GM12865 (cell line): Measurements from ENCODE around the gene SIVA1.

Source experiments
- DNase-seq: peaks from one replicate; pipeline ENCODE4 v3.0.0; 2010; ENCODE audit warnings: low read depth
- H3K4me3 ChIP-seq: 2 replicates; pipeline ENCODE4 v1.5.1; 2011; ENCODE audit warnings: mild to moderate bottlenecking, low read depth, low read length, control low read depth
- TF ChIP-seq, protein P1 (sequence below): IDR thresholded peaks from 2 replicates; pipeline ENCODE4 v1.5.1; 2011; ENCODE audit warnings: low read length, control low read depth, low read depth, inconsistent platforms; ENCODE audit not compliant: insufficient read depth; ENCODE audit errors: missing control alignments

Gene SIVA1

DNA sequence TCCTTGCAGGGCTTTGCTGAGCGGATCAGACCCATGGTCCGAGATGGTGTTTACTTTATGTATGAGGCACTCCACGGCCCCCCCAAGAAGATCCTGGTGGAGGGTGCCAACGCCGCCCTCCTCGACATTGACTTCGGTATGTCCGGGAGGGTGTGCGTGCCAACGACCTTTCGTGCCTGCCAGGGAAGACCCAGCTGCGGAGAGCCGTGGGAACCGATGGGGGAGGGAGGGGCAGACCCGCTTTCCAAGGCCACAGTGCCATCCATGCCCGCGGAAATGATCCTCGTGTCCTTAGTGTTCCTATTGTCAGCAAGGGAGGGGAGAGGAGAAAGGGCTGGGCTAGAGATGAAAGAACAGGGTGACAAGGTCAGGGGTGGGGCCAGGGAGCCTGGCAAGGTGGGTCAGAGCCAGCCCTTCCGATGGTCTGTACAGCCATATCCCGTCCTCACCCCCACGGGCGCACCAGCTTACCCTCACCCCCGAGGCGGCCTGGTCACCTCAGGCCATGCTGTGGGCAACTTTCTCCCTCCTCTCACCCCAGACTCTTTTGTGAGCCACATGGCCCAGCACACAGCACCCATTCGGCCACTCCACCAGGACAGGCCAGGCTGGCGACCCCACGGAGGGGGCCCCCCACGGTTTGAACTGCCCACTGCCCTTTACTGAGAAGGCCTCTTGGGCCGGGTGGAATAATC lies 11.7 kb upstream of the SIVA1 start:
- DNase-seq = no peak
- TF ChIP-seq, protein P1, sequence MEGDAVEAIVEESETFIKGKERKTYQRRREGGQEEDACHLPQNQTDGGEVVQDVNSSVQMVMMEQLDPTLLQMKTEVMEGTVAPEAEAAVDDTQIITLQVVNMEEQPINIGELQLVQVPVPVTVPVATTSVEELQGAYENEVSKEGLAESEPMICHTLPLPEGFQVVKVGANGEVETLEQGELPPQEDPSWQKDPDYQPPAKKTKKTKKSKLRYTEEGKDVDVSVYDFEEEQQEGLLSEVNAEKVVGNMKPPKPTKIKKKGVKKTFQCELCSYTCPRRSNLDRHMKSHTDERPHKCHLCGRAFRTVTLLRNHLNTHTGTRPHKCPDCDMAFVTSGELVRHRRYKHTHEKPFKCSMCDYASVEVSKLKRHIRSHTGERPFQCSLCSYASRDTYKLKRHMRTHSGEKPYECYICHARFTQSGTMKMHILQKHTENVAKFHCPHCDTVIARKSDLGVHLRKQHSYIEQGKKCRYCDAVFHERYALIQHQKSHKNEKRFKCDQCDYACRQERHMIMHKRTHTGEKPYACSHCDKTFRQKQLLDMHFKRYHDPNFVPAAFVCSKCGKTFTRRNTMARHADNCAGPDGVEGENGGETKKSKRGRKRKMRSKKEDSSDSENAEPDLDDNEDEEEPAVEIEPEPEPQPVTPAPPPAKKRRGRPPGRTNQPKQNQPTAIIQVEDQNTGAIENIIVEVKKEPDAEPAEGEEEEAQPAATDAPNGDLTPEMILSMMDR = no peak
- no peak overlapping the region for H3K4me3 ChIP-seq

GRCh38 chr14:104741803-104742251 lies 11.1 kb upstream of the SIVA1 start:
- H3K4me3 ChIP-seq = no peak overlapping the region
- TF ChIP-seq, protein P1 = no peak
- no peak for DNase-seq

DNA sequence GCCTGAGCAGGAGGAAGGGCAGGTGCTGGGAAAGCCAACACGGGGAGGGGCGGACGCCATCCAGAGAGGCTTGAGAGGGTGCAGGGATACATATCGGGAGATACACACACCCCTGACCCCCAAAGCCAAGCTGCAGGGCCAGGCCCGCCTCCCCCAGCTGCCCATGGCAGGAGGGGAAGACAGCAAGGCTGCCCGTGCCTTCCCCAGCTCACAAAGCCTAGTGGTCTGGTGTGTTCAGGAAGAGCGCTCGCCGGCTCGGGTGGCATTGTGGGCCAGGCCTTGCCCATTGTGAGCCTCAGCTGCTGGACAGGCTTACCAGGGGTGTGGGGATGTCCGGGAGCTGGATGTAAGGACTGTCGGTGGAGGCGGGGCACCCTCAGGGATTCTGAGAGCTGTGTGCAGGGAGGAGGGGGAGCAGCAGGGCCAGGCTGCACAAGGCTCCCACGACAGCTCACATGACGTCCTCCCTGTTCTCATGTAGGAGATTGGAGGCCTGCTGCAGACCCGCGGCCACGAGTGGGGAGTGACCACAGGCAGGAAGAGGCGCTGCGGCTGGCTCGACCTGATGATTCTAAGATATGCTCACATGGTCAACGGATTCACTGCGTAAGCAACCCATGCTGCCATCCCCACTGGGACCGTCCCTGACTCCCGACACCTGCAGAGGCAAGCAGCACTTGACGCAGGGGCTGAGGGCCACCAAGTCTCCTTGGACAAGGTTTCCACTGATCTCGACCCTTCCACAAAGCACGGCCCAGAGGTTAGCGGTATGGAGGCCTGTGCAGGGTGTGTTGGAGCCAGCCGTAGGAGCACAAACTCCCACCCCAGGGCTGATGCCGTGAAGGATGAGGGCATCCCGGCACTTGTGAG lies 10.1 kb upstream of the SIVA1 start:
- DNase-seq = no peak
- no peak overlapping the region for H3K4me3 ChIP-seq
- TF ChIP-seq, protein P1 = no peak

- H3K4me3 ChIP-seq = no peak overlapping the region
- TF ChIP-seq, protein P1 = no peak
- no peak for DNase-seq
Measured at GRCh38 chr14:104743461-104744380, 9.2 kb upstream of the SIVA1 start.

DNA sequence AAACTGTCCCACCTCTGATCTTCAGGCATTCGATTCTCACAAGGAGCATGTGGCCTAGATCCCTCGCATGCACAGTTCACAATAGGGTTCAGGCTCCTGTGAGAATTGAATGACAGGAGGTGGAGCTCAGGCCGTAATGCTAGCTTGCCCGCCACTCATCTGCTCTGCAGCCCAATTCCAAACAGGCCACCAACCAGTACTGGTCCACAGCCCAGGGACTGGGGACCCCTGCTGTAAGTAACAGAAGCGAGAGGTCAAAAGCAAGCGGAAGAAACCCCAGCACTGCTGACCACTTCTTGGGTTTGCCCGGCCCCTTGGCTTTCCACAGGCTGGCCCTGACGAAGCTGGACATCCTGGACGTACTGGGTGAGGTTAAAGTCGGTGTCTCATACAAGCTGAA lies 8.5 kb upstream of the SIVA1 start:
- no peak overlapping the region for H3K4me3 ChIP-seq
- DNase-seq = no peak
- TF ChIP-seq, protein P1 = no peak

GRCh38 chr14:104745431-104745830 lies 7.5 kb upstream of the SIVA1 start:
- no peak overlapping the region for H3K4me3 ChIP-seq
- DNase-seq = no peak
- TF ChIP-seq, protein P1 = no peak
